HepG2 (cell line): ENCODE results near the gene USP36. TPM values are rescaled to one million over a fixed set of nuclear protein-coding genes. Genes with fewer than 3 reads are reported as not detected.

ENCODE experiments used
- ATAC-seq: fragments of 200-7000 bp; cut with Tn5 transposase; 3 replicates; pipeline ENCODE4 v1.9.1; 2020; ENCODE audit warnings: mild to moderate bottlenecking, moderate library complexity
- BruUV-seq: library from RNA; stranded (reverse); fragments of 400-500 nt; replicated peaks from 2 replicates; lab custom pipeline; 2021; lab: Mats Ljungman, UMichigan
- CTCF ChIA-PET: fragments of 300-600 bp; formaldehyde crosslinking; extraction: SDS; loops from one replicate; lab custom pipeline; 2021; ENCODE audit warnings: low total read pairs, inconsistent platforms, low intra/inter-chr PET ratio; lab: Yijun Ruan, JAX
- POLR2A ChIA-PET: fragments of 350-600 bp; sonication (Branson Sonifier 250); formaldehyde crosslinking; loops from one replicate; lab custom pipeline; 2020; ENCODE audit warnings: antibody characterized with exemption, inconsistent platforms; lab: Yijun Ruan, JAX
- DNase-seq: peaks from one replicate; pipeline ENCODE4 v3.0.0-alpha.2; 2015; ENCODE audit warnings: low spot score
- FAIRE-seq: peaks from 3 replicates; lab custom pipeline; 2011; peaks lifted over from hg19 to GRCh38; lab: Jason Lieb, UNC
- H2AFZ ChIP-seq: one replicate; pipeline ENCODE4 v1.6.1; 2011; ENCODE audit warnings: low read length, inconsistent platforms
- H3K27ac ChIP-seq: fragments of 300-600 bp; 3 replicates; pipeline ENCODE4 v1.8.0; 2011; ENCODE audit warnings: mixed run types, mild to moderate bottlenecking, mixed read lengths, low read length, inconsistent platforms; ENCODE audit not compliant: insufficient read depth; ENCODE audit errors: extremely low read length
- H3K27me3 ChIP-seq, 2 experiments: fragments of 200-600 bp in 1 of 2; 2 replicates in 1 of 2; 3 replicates in 1 of 2; pipeline versions ENCODE4 v1.6.0 to v1.8.0; 2011; ENCODE audit warnings: low read length in 2 of 2, mild to moderate bottlenecking in 2 of 2, moderate library complexity in 2 of 2, inconsistent platforms in 1 of 2; ENCODE audit not compliant: insufficient read depth in 2 of 2, control insufficient read depth in 1 of 2
- H3K36me3 ChIP-seq, 2 experiments: fragments of 200-600 bp in 1 of 2; replicated peaks in 1 of 2; 2 replicates in 1 of 2; 3 replicates in 1 of 2; pipeline versions ENCODE4 v1.5.1 to v1.8.0; 2011; ENCODE audit warnings: low read length in 2 of 2, inconsistent platforms in 1 of 2; ENCODE audit not compliant: insufficient read depth in 2 of 2, control insufficient read depth in 1 of 2
- H3K4me1 ChIP-seq: 2 replicates; pipeline ENCODE4 v1.5.1; 2012; ENCODE audit warnings: low read length, inconsistent platforms; ENCODE audit not compliant: insufficient read depth
- H3K4me2 ChIP-seq: 2 replicates; pipeline ENCODE4 v1.6.0; 2011; ENCODE audit warnings: low read depth, low read length, inconsistent platforms
- H3K4me3 ChIP-seq, 3 experiments: fragments of 200-600 bp in 1 of 3; sonication (generic), shearing (Covaris generic) in 1 of 3; replicated peaks in 1 of 3; 2 replicates each; pipeline ENCODE4 v1.5.1; 2011 to 2016; ENCODE audit warnings: low read length in 3 of 3, inconsistent platforms in 2 of 3, low read depth in 2 of 3, mild to moderate bottlenecking in 2 of 3, control low read depth in 1 of 3, mixed read lengths in 1 of 3; ENCODE audit not compliant: insufficient read depth in 1 of 3
- H3K79me2 ChIP-seq: one replicate; pipeline ENCODE4 v1.6.1; 2011; ENCODE audit warnings: low read length, inconsistent platforms; ENCODE audit not compliant: insufficient read depth
- H3K9ac ChIP-seq: 2 replicates; pipeline ENCODE4 v1.6.0; 2011; ENCODE audit warnings: mild to moderate bottlenecking, low read depth, low read length, inconsistent platforms; ENCODE audit not compliant: insufficient read depth
- H3K9me3 ChIP-seq: 2 replicates; pipeline ENCODE4 v1.5.1; 2012; ENCODE audit warnings: mild to moderate bottlenecking, low read length
- H4K20me1 ChIP-seq: 2 replicates; pipeline ENCODE4 v1.6.0; 2011; ENCODE audit warnings: inconsistent platforms, mild to moderate bottlenecking, low read length, moderate library complexity; ENCODE audit not compliant: insufficient read depth
- ATAD3A ChIP-seq: sonication (generic); formaldehyde crosslinking; IDR thresholded peaks from 2 replicates; pipeline ENCODE4 v1.4.0; 2020; ENCODE audit warnings: missing genetic modification reagents
- ATF5 ChIP-seq: sonication (generic); formaldehyde crosslinking; IDR thresholded peaks from 2 replicates; pipeline ENCODE4 v1.4.0; 2020; ENCODE audit warnings: mild to moderate bottlenecking, low read depth, missing genetic modification reagents
- CHD2 ChIP-seq: IDR thresholded peaks from 2 replicates; pipeline ENCODE4 v1.6.1; 2011; ENCODE audit warnings: low read depth, low read length, improper control_type of control experiment
- FOXM1 ChIP-seq: sonication (generic); formaldehyde crosslinking; IDR thresholded peaks from 2 replicates; pipeline ENCODE4 v1.5.0; 2020; ENCODE audit warnings: missing genetic modification reagents
- HNRNPLL ChIP-seq: fragments of 200-400 bp; formaldehyde crosslinking; IDR thresholded peaks from 2 replicates; pipeline ENCODE4 v1.6.1; 2017; ENCODE audit warnings: mild to moderate bottlenecking, low read depth, low read length; ENCODE audit not compliant: poor library complexity, severe bottlenecking
- ISL2 ChIP-seq: sonication (generic); formaldehyde crosslinking; IDR thresholded peaks from 2 replicates; pipeline ENCODE4 v1.5.0; 2020; ENCODE audit warnings: missing genetic modification reagents
- JUN ChIP-seq: sonication (generic); formaldehyde crosslinking; IDR thresholded peaks from 2 replicates; pipeline ENCODE4 v1.4.0; 2020; ENCODE audit warnings: mild to moderate bottlenecking, missing genetic modification reagents
- KLF12 ChIP-seq: sonication (generic); formaldehyde crosslinking; IDR thresholded peaks from 2 replicates; pipeline ENCODE4 v1.4.0; 2020; ENCODE audit warnings: missing genetic modification reagents, borderline replicate concordance
- KLF6 ChIP-seq: IDR thresholded peaks from 2 replicates; pipeline ENCODE4 v1.8.0; 2016; ENCODE audit warnings: missing biosample characterization, missing genetic modification reagents
- KLF9 ChIP-seq: IDR thresholded peaks from 2 replicates; pipeline ENCODE4 v1.6.1; 2016; ENCODE audit warnings: low read depth
- RAD51 ChIP-seq: fragments of 450-650 bp; IDR thresholded peaks from 2 replicates; pipeline ENCODE4 v1.6.1; 2016; ENCODE audit warnings: borderline replicate concordance
- RFX1 ChIP-seq: fragments of 450-650 bp; IDR thresholded peaks from 2 replicates; pipeline ENCODE4 v1.6.1; 2017
- TAF1 ChIP-seq: sonication (generic); formaldehyde crosslinking; IDR thresholded peaks from 2 replicates; pipeline ENCODE4 v1.4.0; 2020; ENCODE audit warnings: missing genetic modification reagents
- TFE3 ChIP-seq: IDR thresholded peaks from 2 replicates; pipeline ENCODE4 v1.6.1; 2016
- ZHX2 ChIP-seq, 2 experiments: sonication (generic) in 1 of 2; formaldehyde crosslinking in 1 of 2; IDR thresholded peaks; 2 replicates each; pipeline versions ENCODE4 v1.6.1 to v1.9.0; 2014 to 2022; ENCODE audit warnings: antibody characterized with exemption in 1 of 2, borderline replicate concordance in 1 of 2, inconsistent platforms in 1 of 2, low read depth in 1 of 2, missing genetic modification reagents in 1 of 2
- ZNF577 ChIP-seq: sonication (generic); formaldehyde crosslinking; IDR thresholded peaks from 2 replicates; pipeline ENCODE4 v1.4.0; 2020; ENCODE audit warnings: mild to moderate bottlenecking, low read depth, missing genetic modification reagents, borderline replicate concordance
- ZNF782 ChIP-seq: sonication (generic); formaldehyde crosslinking; IDR thresholded peaks from 2 replicates; pipeline ENCODE4 v1.4.0; 2020; ENCODE audit warnings: missing genetic modification reagents, mild to moderate bottlenecking, borderline replicate concordance
- WGBS: methylation state at CpG from one replicate; pipeline ENCODE4 v1.1.6; 2017; ENCODE audit warnings: low lambda C conversion rate; 5-methylcytosine and 5-hydroxymethylcytosine counted together
- in situ Hi-C: cut with HindIII; loops from 2 replicates; pipeline ENCODE4 v1.10.0; 2017; ENCODE audit warnings: low pct_unique_long_range_greater_than_20kb; ENCODE audit not compliant: extremely low pct_ligation_motif_present
- intact Hi-C: fragments of 100-400 bp; cut with micrococcal nuclease; formaldehyde crosslinking; loops from one replicate; pipeline ENCODE4 v1.10.0; 2022; ENCODE audit not compliant: unreplicated experiment
- polyA plus RNA-seq, 8 experiments: library from polyadenylated mRNA; depleted of rRNA in 3 of 8; stranded (reverse) in 7 of 8; unstranded in 1 of 8; fragments of >200 nt; fragmentation: Illumina TruSeq in 4 of 8; extraction: Trizol in 4 of 8; gene quantifications; 2 replicates each; pipeline versions ENCODE4 v1.2.1 to v1.2.3, GENCODE V29; 2011 to 2016; ENCODE audit warnings: low read depth in 4 of 8, missing spikeins in 1 of 8, mixed read lengths in 1 of 8; ENCODE audit not compliant: insufficient read depth in 1 of 8
- total RNA-seq, 5 experiments: library from RNA; depleted of rRNA; stranded (reverse); fragments of >200 nt; fragmentation: Illumina TruSeq; extraction: Trizol; gene quantifications; 2 replicates each; pipeline ENCODE4 v1.2.3, GENCODE V29; 2016; ENCODE audit warnings: low read depth in 1 of 5

Gene USP36
- total and polyA plus RNA-seq, 2 of the 13 experiments (the other 11 are each of a cell fraction or from before 2014, with no cell fraction given) = 29.6 to 45.9 TPM

- ChIA-PET POLR2A (interaction anchor here (0.7 to 3.4 kb wide), 16 partner anchors 8 to 1461 kb away, joined by 3 to 20 read pairs (median 4); no protein-coding TSS in a partner anchor), CTCF (no interaction called here)
- in situ Hi-C loops = no loop called here
- DNase-seq = peak; percentile 83
- peak; percentile 79 for ATAC-seq
- H3K4me1 ChIP-seq = peaks cover 97% of the 10 kb centered on the region
- peak overlapping the region; percentile 39 for H3K9ac ChIP-seq
- FAIRE-seq = peak; percentile 90
- peaks cover 64% of the 10 kb centered on the region for H3K79me2 ChIP-seq
- H3K9me3 ChIP-seq = no peaks in the 10 kb centered on the region
- no peaks in the 10 kb centered on the region for H3K36me3 ChIP-seq
- no peaks in the 10 kb centered on the region for H3K27me3 ChIP-seq
- 5% methylated on average over 8 of the region's 8 CpGs for WGBS
- H4K20me1 ChIP-seq = no peaks in the 10 kb centered on the region
- BruUV-seq = no TSS peak
- H3K27ac ChIP-seq = peak overlapping the region; percentile 93
- peak overlapping the region; percentile 24 to 39 (median 36) for H3K4me3 ChIP-seq
- H2AFZ ChIP-seq = no peak overlapping the region
- intact Hi-C loops = loop anchor here (5.0 kb wide), 1 partner anchor 33 kb away; the partner anchor contains the start of gene CYTH1
- H3K4me2 ChIP-seq = peak overlapping the region; percentile 76
- TF ChIP-seq ZNF782 (CRISPR knock-in tag) = peak; percentile 57; the same call in 1 of the 2 replicates
- TF ChIP-seq ATAD3A (CRISPR knock-in tag) = no peak
- TF ChIP-seq CHD2 = no peak
- no peak; the same call in 1 of the 2 replicates for TF ChIP-seq KLF9
- no peak for TF ChIP-seq JUN
- TF ChIP-seq ISL2 = peak; percentile 51
- 0 out of 2 replicates have a peak, but pooled peaks have one; percentile 81 for TF ChIP-seq KLF12 (CRISPR knock-in tag)
- TF ChIP-seq ZNF577 (CRISPR knock-in tag) = no peak
- no peak; the same call in 1 of the 2 replicates for TF ChIP-seq KLF6 (CRISPR knock-in tag)
- TF ChIP-seq RAD51 = 0 out of 2 replicates have a peak, but pooled peaks have one; percentile 19
- no peak for TF ChIP-seq ATF5 (CRISPR knock-in tag)
- TF ChIP-seq HNRNPLL = no peak
- TF ChIP-seq TAF1 (CRISPR knock-in tag) = no peak
- TF ChIP-seq TFE3 (CRISPR knock-in tag) = peak; percentile 97
- TF ChIP-seq ZHX2 (IDR thresholded peaks at IDR 0.05; ENCODE audit: low read depth) = 0 out of 2 replicates have a peak, but pooled peaks have one; percentile 42
- no peak for TF ChIP-seq ZHX2 (CRISPR knock-in tag; IDR thresholded peaks at IDR 0.05; ENCODE audit: borderline replicate concordance)
- no peak for TF ChIP-seq RFX1
- TF ChIP-seq FOXM1 (CRISPR knock-in tag) = no peak
These were observed 91.8 kb downstream of the USP36 start for GRCh38 chr17:78748730-78749317.
